Activated T-cell treated with anti-CD3 and anti-CD28 coated beads for 48 hours (primary cell): ENCODE data around the gene CALM1.
"Not testable (repeated sequence)": the region's sequence is repeated elsewhere in the genome, so short reads cannot be mapped to it uniquely, and the experiment has no call there.

ENCODE experiments used
- DNase-seq: peaks from one replicate; pipeline ENCODE4 v3.0.0-alpha.2; 2020; ENCODE audit warnings: low read depth

Gene CALM1

GRCh38 chr14:90383731-90384542 lies 12.9 kb upstream of the CALM1 start:
- peak; percentile 37 for DNase-seq

DNA sequence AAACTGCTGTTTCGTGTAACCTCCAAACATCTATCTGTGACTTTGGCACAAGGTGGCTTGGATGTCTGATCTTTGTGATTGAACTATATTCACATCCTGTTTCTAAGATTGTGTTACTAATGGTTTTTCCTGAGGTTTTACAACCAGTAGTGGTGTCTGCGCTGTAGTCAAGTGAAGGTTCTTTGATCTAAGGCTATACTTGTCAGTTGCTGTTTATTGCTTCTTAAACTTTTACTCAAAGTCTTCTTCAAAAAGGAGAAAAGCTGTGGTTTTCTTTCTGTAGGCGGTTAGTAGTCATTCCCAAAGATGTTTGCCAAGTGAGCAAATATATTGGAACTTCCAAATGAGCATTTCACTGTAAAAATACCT lies 12.3 kb upstream of the CALM1 start:
- DNase-seq: no peak

DNA sequence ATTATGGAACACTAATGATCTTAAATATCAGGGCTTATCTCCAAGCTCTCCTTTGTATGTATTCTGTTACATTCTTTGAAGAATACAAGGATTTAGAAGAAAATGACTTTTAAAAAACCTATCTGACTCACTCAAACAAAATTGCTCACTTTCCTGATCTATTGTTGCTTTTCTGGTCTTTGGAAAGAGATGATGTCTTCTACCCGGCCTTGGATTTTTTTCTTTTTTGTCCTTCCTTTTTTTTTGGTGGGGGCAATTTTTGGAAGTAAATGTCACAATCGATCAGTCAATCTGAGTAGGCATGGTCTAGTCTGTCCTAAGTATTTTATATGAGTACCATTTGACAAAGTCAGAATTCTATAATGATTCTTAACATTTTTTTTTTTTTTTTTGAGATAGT lies 10.5 kb upstream of the CALM1 start:
- DNase-seq: no peak

DNA sequence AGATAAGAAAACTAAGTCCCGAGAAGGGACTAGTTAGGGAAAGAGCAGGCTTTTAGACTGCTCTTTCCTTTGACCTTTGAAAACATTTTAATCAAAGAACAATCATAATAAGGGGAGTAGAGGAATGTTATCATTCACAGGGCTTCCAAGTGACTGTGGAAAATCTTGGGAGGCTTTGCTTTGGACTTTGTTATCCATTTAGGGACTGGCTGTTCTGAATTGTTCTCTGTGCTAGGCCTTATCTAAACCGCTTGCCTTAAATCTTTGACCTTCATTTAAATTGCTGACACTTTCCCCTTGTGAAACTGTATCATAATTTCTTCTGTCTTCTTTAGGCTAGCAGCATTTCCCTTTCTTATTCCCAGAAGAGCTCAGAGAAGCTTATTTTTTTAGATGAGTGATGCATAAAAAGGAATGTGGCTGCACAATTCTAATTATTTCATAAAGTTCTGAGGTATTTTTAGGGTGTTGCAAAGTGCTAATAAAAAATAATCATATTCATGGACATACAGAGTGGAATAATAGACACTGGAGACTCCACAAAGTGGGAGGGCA lies 9.5 kb upstream of the CALM1 start:
- DNase-seq: no peak

GRCh38 chr14:90388437-90388836 lies 8.4 kb upstream of the CALM1 start:
- no peak for DNase-seq

DNA sequence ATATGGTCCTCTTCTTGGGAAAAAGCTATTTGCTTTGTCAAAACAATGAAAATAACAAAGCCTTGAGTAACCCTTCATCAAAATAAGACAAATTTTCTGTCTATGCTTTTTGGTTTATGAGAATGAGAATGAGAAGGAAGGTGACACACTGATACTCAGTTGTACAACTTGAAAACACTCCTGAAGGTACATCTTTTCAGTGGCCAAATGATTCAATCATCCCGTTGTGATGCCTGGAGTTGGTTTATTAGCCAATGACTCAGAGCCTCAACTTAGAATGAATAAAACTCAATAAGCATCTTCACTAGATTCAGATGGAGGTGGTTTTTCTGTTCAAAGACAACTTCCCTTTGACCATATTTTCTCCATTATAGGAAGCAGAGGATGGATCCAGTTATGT lies 7.8 kb upstream of the CALM1 start:
- DNase-seq: no peak

DNA sequence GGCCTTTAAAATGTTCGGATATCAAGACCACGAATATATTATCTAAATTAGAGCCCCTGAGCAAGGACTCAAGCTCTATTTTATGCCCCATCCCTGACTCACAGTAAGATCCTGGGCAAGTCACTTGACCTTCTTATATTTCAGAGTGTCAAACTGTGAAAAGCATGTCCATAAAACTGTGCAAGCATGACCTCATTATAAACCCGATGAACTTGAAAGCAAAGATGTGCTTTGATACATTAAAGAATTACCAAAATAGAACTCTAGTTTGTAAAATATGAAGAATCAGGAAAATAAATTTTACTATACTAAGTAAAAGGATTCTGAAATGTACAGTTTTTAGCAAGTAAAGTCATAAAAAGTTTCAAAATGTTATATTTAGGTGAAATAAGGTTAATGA lies 2.9 kb upstream of the CALM1 start:
- DNase-seq: no peak

DNA sequence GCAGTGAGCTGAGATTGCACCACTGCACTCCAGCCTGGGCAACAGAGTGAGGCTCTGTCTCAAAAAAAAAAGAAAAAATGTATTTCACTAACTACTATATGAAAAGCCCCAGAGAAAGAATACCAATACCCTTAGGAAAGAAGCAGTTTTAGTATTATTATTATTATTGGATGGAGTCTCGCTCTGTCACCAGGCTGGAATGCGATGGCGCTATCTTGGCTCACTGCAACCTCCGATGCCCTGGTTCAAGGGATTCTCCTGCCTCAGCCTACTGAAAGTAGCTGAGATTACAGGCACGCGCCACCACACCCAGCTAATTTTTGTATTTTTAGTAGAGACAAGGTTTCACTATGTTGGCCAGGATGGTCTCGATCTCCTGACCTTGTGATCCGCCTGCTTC lies 2.0 kb upstream of the CALM1 start:
- DNase-seq: not testable (repeated sequence)

DNA sequence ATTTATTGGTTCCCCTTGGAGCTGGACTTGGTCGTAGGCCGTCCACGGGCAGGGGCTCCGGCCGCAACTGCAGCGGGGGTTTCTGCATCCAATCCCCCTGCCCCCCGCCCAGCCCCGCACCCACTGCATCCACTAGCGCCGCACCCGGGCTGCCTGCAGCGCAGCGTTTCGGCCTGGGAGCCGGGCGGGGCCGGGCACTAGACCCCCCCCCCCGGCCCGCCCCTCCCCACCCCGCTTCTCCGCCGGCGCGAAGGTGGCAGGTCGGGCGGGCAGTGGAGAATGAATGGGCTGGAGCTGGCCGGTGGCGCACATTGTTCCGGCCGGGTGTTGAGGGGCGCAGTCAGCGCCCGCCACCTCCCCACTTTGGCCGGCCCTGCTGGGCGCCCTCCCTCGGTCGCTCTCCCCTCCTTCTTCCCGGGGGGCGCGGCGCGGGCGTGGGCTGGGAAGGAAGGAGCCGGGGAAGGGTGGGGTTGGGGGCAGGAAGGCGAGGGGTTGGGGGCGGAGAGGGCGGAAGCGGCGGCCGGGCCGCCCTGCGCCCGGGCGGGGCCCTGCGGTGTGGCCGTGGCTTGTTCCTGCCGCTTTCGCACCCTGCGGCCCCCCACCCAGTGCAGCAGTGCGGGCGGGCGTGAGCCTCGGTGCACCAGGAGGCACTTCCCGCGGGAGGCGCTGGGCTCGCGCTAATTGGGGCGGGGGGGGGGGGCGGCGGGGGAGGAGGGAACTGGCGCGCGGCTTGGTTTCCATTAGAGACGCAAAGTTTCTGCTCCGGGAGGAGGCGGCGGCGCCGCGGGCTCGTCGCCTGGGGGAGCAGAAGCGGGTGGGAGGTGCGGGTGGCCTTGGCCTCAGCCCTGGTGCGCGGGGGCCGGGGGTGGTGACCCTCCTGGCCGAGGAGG lies 841 bp downstream of the CALM1 start:
- DNase-seq: peak; percentile 56

- peak; percentile 41 for DNase-seq
These were observed 1.5 kb downstream of the CALM1 start for GRCh38 chr14:90398315-90398839.

DNA sequence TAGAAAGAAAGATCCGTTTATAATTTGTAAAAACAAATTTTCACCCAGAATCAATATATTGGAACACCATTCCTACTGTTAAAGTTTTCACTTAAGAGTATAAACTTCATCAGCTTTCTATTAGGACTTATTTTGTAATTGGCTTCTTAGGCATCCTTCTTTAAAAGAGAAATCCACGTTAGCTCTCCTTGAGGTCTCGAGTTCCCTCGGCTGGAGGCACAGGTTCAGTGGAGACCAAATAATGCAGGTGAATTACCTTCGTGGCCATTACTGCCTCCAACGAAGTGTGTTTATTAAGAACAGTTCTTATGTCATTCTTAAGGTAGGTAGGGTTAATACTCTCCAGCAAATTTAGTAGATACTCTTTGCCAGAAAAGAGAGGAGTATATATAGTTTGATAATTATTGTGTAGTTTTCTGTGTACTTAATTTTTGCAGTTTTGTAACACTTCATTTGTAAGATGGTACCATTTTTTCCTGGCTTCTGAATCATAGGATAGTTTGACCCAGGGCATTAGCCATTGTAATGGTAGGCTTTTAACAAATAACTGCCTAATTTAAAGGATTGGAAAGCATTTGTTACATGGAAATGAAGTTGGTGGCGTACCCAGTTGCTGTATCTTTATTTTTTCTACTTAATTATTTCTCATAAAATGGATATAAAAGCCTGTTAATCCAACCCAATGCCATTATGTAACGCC lies 2.2 kb downstream of the CALM1 start:
- DNase-seq: no peak

- peak; percentile 78 for DNase-seq
These were observed 3.0 kb downstream of the CALM1 start for GRCh38 chr14:90399541-90400444.

DNA sequence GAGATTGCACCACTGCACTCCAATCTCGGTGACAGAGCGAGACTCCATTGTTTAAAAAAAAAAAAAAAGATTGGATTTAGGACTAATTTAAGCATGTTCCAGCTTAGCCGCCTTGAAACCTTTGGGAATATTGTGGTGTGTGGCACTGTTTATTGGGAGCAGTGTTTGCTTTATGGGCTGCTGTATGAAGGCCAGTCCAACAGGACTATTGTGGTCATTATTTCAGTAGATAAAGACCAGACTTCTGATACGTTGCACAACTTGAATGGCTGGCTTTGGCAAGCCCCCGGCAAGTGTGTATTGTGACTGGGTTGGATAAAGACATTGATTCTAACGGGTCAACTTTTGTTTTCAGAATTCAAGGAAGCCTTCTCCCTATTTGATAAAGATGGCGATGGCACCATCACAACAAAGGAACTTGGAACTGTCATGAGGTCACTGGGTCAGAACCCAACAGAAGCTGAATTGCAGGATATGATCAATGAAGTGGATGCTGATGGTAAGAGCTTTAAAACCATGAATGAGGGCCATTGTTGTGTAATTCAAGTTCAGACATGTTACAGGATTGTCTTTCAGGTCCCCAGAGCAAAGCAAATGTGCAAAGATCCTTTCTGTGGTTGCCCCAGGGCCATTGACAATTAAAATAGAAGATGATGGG lies 4.2 kb downstream of the CALM1 start:
- no peak for DNase-seq

DNA sequence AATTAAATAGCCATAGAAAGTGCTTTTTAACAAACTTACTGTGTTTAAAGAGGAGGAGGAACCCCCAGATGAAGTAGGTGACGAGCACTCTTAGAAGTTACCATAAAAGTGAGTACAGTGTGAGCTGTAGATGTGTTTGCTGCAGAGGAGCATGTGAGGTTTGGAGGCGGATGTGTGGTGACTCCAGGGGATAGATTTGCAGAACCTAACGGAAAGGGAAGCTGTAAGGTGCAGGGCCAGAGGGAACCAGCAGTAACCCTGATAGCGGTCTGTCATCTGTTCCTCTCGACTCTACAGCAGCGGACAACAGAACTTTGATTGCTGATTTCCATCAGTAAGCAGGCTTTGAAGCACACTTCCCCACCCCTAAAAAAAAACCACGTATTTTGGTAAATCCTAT lies 5.2 kb downstream of the CALM1 start:
- no peak for DNase-seq

DNA sequence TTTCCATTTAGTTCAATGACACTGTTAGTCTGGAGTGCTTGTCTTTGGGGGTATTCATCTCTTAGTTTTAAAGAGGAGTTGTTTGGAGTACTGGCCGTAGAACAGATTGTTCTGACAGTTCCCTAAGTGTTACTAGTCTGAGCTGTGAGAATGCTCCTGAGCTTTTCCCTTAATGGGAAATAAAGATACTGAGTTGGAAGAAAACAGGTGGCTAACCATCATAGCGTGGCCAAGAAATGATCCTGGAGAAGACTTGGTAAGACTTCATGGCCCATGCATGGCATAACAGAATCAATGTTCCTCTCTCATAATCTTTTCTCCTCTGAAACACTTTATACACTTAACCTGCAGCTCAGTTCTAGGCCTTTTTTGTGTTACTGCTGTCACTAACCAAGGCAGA lies 6.2 kb downstream of the CALM1 start:
- DNase-seq: no peak

DNA sequence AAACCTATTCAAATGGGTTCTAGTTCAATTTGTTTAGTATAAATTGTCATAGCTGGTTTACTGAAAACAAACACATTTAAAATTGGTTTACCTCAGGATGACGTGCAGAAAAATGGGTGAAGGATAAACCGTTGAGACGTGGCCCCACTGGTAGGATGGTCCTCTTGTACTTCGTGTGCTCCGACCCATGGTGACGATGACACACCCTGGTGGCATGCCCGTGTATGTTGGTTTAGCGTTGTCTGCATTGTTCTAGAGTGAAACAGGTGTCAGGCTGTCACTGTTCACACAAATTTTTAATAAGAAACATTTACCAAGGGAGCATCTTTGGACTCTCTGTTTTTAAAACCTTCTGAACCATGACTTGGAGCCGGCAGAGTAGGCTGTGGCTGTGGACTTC lies 8.3 kb downstream of the CALM1 start:
- DNase-seq: no peak

DNA sequence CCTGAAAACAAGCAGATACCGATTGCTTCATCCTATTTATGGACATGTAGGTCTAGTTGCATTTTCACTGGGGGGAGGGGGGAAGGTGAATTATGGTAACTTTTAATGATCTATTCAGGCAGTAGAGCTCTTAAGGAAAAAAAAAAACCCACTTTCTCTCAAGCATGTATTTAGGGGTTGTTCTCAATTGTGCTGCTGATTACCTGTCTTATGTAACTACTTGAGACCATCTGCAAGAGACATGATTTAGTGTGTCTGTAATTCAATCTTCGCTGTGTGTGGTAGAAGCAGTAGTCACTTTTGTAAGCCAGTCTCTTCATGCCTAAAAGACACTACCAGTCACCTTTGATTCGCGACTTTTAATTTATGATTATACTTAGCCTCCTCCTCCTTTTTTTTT lies 8.9 kb downstream of the CALM1 start:
- DNase-seq: no peak

DNA sequence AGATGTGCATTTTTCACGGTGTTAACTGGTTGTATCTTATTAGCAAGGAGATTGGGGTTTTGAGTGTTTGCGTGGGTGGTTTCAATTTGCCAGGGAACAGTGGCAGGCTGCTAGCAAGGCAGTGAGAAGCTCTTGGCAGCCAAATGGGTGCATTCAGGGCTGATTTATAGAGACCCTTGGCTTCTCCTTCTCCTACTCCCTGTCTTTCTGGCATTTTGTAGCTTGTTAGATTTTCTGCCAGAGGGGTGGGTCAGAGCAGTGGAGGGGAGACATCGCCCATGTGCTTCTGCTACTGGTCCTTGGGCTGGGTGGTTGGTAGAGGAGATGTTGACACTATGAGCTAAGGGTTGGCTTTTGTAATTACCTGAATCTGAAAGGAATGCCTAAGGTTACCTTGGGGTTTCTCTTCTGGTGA lies 9.6 kb downstream of the CALM1 start:
- DNase-seq: no peak

- no peak for DNase-seq
These were observed 10.4 kb downstream of the CALM1 start for GRCh38 chr14:90407230-90407629.

DNA sequence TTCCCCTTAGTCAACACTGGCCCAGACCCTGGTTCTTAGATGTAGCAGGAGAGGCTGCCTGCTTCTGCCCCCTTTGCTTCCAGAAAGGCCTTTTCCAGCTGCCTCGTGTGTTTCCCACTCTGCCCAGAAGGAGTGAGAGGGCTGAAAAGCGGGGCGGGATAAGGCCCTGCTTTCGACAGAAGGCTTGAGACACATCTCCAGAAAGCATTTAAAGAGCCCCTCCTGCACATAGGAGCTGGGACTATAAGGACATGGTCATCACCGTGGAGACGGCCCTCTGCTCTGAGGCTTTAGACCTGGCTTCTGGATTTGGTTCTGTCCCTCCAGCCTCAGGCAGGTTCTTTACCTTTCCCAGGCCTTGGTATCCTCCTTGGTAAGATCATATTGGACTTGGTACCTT lies 11.9 kb downstream of the CALM1 start:
- no peak for DNase-seq
